G401.6 (cell line): Measurements from ENCODE around the gene SHMT1.
"Not testable (repeated sequence)": the region's sequence is repeated elsewhere in the genome, so short reads cannot be mapped to it uniquely, and the experiment has no call there.

Experiments used
- FAIRE-seq: peaks from 2 replicates; lab custom pipeline; 2012; peaks lifted over from hg19 to GRCh38; lab: Jason Lieb, UNC

Gene SHMT1

GRCh38 chr17:18378205-18378505 is 14.8 kb upstream of the SHMT1 start:
- no peak for FAIRE-seq

- FAIRE-seq = no peak
These were observed 14.3 kb upstream of the SHMT1 start, which contains the start of gene EVPLL for GRCh38 chr17:18377437-18378204. Gene EVPLL, plus strand, starts transcription at chr17:18377778. Its CDS starts 3,160 bp downstream, at chr17:18380938.

GRCh38 chr17:18374216-18374615 is 10.9 kb upstream of the SHMT1 start:
- FAIRE-seq = no peak

- FAIRE-seq = not testable (repeated sequence)
These were observed 9.8 kb upstream of the SHMT1 start for GRCh38 chr17:18373181-18373580.

- FAIRE-seq = no peak
These were observed 8.1 kb upstream of the SHMT1 start for GRCh38 chr17:18371455-18371854.

GRCh38 chr17:18370761-18371160 is 7.4 kb upstream of the SHMT1 start:
- no peak for FAIRE-seq

- no peak for FAIRE-seq
These were observed 5.6 kb upstream of the SHMT1 start for GRCh38 chr17:18368946-18369345.

- FAIRE-seq = no peak
These were observed 816 bp upstream of the SHMT1 start for GRCh38 chr17:18364166-18364565.

- no peak for FAIRE-seq
These were observed 651 bp downstream of the SHMT1 start for GRCh38 chr17:18362698-18363100.

GRCh38 chr17:18361837-18362697 is 1.3 kb downstream of the SHMT1 start:
- FAIRE-seq = no peak

GRCh38 chr17:18360518-18360917 is 2.8 kb downstream of the SHMT1 start:
- no peak for FAIRE-seq

- FAIRE-seq = no peak
These were observed 6.7 kb downstream of the SHMT1 start for GRCh38 chr17:18356624-18357023.

- FAIRE-seq = no peak
These were observed 9.8 kb downstream of the SHMT1 start for GRCh38 chr17:18353541-18353940.

- FAIRE-seq = no peak
These were observed 19.3 kb downstream of the SHMT1 start for GRCh38 chr17:18344021-18344420.

- FAIRE-seq = no peak
These were observed 23.4 kb downstream of the SHMT1 start for GRCh38 chr17:18339933-18340332.

- not testable (repeated sequence) for FAIRE-seq
These were observed 25.2 kb downstream of the SHMT1 start for GRCh38 chr17:18338158-18338557.

- no peak for FAIRE-seq
These were observed 30.4 kb downstream of the SHMT1 start for GRCh38 chr17:18332909-18333489.

- no peak for FAIRE-seq
These were observed 31.5 kb downstream of the SHMT1 start for GRCh38 chr17:18331879-18332278.

GRCh38 chr17:18328643-18329204 is 34.6 kb downstream of the SHMT1 start:
- no peak for FAIRE-seq

GRCh38 chr17:18327556-18327955 is 35.8 kb downstream of the SHMT1 start:
- FAIRE-seq = no peak

GRCh38 chr17:18327093-18327492 is 36.3 kb downstream of the SHMT1 start:
- FAIRE-seq = no peak

GRCh38 chr17:18326572-18326971 is 36.8 kb downstream of the SHMT1 start:
- no peak for FAIRE-seq

- FAIRE-seq = no peak
These were observed 37.3 kb downstream of the SHMT1 start for GRCh38 chr17:18326039-18326438.
